NK-92 (cell line): ENCODE data around the gene DLG1.
"Not testable (repeated sequence)": the region's sequence is repeated elsewhere in the genome, so short reads cannot be mapped to it uniquely, and the experiment has no call there.

Experiments
- DNase-seq: peaks from one replicate; lab custom pipeline; 2025; ENCODE audit not compliant: unreplicated experiment; lab: John Stamatoyannopoulos, UW

The DLG1 gene

DNA sequence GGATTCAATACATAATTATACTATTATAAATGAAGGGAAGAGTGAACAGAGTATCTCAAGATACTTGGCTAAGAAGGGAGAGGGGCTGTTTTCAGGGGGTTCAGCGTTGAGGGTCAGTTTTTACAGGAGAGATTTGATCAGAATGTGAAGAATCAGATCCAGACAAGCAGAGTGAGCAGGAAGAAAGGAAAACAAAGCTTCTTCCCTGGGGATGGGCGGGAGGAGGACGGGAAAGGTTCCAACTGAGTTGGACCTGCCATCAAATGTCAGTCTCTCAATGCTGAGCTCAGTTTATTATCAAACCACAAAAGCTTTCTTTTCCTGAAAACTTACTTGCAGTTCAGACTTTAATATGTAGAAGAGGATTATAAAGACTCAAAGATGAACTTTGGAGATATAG is 262.8 kb downstream of the DLG1 start:
- DNase-seq: no peak

- DNase-seq: not testable (repeated sequence)
Measured at GRCh38 chr3:197034778-197035177, 263.6 kb downstream of the DLG1 start.

GRCh38 chr3:197033764-197034163 is 264.6 kb downstream of the DLG1 start:
- DNase-seq: not testable (repeated sequence)

- no peak for DNase-seq
Measured at GRCh38 chr3:197031315-197032285, 266.8 kb downstream of the DLG1 start.

DNA sequence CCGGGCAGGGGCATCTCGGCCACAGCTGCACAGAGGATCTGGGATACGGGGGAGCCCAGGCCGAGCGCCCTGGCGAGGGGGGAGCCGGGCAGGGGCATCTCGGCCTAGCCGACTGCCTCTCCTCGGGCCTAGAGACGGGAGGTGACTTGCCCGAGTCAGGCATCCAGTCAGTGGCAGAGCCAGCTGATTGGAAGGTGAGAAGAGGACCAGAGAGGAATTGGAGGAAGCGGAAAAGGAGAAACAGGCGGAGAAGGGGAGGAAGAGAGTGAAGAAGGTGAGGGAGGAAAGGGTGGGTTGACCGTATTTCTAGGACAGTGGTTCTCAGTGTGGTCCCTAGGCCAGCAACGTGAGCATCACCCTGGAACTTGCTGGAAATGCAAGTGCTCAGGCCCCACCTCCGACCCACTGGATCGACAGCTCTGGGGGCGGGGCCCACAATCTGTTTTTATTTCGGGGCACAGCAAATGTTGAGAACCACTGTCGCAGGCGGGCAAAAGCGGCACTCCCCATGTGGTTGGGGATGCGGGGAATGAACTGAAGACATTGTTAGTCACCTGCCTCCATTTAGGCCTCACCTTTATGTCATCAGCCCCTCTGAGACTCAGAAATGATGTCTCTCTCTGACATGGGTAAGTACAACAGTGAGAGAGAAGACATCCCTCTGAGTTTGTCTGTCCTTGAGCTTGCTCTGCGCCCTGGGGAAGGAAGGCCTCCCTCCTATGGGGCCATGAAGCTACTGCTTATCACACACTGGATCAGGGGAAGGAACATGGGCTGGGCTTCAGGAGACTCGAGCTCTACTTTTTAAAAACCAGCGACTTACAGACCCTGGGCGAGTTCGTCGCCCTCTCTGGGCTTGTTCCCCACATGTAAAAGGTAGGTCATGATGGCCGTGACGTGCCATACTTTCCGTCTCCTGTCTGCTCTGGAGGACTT is 267.8 kb downstream of the DLG1 start:
- DNase-seq: no peak

- no peak for DNase-seq
Measured at GRCh38 chr3:197029511-197030167, 268.8 kb downstream of the DLG1 start, which contains the start of gene MELTF. TSS of gene MELTF (minus strand) at chr3:197029817. CDS start at chr3:197029702, 115 bp downstream.

DNA sequence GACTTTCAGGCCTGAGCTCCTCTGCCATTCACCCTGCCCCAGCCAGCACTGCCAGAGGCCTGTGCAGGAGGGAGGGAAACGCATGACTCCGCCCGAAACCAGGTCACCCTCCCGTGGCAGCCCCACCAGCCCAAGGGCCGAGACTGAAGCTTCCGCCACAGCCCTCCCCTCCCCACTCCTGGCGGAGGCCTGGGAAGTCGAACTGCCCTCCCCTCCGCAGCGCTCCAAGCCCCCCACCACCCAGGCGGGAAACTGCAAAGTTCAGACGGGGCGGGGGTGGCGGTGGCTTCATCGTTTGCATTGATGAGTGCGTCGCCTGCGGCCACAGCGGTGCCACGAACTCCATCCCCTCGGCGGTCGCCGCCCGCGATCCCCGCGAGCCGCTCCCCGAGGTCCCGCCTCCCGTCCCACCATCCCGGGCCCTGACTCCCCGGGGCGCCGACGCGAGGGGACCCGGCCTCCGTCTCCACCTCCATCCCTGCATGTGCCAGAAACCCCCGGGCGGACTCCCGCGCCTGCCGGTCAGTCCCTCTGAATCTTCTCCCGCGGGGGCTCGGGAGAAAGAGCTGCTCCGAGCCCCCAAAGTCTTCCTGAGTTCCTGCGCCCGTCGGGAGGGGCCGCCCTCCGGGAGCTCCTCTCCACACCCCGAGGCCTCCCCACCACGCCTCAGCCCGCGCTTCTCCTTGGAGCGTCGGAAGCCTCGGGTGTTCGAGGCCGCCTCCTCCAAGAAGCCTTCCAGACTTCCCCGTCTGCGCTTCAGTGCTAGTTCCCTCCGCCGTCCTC is 269.5 kb downstream of the DLG1 start:
- DNase-seq: no peak

DNA sequence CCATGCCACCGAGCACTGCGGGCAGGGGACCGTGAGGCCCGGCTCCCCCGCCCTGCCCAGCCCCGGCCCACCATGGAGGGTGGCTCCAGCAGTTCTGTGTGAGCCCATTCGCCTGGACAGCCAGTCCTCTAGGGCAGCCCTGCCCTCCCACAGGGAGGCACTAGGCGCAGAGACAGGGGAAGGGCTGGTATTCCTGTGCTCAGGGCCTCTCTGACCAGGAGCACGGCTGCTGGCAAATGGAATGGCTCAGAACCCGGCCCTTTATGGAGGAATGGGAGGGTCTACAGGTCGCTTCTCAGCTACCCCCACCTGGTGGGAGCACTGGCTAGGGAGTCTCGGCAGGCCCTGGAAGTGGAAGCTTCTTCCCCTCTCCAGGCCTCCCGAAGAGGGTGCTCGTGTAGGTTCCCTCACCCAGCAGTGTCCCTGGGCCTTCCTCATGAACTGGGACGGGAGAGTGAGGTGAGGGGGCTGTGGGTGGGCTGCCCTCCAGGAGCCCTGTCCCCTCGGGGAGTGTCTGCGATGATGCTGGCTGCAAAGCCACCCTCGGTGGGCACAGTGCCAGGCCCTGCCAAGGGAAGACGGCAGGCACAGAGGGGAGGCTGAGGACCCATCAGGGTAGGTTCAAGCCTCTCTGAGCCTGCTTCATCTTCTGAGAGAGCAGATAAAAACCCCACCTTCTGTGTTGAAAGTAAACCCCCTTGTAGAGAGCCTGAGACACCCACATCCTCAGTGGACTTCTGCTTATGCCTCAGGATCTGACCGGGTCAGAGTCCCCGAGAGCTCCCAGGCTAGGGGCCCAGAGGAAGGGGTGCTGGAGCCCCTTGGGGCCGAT is 270.3 kb downstream of the DLG1 start:
- no peak for DNase-seq

DNA sequence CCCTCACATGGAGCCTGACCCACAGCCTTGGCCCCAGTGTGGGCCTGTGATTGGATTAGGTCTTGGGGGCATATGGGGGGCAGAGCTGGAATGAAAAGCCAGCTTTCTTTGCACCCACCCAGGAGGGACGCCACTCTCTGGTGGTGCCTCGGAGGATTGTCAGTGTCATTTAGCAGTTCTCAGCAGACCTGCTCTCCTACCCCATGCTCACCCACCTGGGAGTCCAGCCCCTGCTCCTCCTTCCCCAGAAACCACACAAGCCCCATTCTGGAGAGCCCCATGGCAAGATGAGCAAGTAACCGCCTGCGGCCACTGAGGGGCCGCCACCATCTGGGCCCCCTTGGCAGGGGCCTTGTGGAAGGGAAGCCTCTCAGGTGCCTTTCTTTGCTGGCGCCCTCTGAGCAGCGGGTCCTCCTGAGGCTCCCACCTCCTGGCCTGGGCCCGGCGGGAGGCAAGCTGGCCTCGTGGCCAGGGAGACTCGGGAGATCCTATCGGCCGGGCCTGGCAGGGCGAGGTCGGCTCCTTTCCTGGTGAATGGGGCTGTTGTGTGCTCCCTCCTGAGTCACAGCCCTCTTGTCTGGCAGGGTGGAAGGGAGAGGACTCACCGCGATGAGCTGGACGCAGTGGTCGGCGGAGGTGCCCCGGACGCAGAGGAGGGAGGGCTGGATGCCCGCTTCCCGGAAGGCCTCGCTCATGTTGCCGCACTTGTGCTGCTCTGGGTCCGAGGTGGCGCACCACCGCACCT is 271.1 kb downstream of the DLG1 start:
- no peak for DNase-seq

GRCh38 chr3:197026481-197026866 is 271.9 kb downstream of the DLG1 start:
- DNase-seq: no peak

DNA sequence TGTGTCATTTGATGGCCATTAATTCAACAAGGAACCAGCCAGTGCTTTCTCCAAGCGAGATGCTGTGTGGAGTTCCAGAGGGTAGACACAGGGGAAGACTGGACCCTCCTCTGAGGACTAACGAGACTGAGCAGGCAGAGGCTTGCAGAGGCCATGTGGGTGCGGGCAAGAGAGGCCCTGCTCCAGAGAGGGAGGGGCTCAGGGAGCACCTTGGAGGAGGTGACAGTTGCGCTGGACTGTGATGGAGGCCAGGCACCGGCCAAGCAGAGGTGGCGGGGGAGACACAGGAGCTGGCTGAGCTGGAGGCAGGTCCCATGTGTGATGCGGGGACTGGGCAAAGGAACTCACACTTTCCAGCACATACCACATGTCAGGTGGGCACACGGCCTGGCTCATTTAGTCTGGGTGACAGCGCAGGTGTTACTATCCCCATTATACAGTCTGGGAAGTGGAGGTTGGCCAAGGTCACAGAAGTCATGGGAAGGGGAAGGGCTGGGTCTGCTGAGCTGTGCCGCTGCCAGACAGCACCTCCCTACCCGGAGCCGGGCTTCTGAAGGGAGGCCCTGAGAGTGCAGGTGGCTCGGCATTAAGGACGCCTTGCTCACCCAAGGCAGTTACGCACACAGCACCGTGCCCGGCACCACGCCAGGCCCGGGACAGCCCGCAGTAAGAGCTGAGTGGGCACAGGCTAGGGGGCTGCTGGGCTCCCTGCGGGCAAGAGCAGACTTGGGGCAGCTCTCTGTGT is 272.5 kb downstream of the DLG1 start:
- no peak for DNase-seq

DNA sequence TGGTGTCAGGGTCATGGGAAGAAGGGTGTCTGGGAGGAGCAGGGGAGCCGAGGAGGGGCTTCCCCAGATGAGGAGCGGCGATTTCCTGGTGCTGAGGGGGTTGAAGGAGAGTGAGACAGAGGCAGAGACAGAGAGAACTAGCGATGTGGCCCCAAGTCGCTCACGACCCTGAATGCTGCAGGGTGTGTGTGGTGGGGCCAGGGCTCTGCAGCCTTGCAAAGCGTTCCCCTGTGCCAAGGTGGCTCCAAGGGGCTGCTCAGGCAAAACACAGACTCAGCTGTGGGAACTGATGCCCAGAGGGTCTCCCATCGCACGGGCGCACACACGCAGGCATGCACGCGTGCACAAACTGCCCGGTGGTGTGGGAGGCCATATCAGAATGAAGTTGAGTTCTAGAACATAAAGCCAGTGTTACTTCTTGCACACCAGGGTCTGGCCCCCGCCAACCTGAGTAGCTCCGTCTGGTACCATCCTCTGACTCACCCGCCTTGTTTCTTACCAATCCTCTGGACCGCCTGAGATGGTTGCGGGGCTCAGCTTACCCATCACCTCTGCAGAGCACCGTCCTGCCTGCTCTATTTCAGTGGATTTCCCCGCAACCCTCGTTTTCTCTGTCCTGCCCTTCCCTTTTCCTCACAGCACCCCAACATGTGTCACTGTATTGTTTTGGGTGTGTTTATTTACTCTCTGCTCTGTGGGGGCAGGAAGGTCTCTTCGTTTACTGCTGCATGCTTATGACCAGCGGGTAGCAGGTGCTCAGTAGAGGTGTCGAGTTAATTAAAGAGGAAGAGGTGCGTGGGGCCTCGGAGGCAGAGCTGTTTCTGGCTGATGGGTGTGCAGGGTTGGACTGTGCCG is 273.3 kb downstream of the DLG1 start:
- DNase-seq: no peak

DNA sequence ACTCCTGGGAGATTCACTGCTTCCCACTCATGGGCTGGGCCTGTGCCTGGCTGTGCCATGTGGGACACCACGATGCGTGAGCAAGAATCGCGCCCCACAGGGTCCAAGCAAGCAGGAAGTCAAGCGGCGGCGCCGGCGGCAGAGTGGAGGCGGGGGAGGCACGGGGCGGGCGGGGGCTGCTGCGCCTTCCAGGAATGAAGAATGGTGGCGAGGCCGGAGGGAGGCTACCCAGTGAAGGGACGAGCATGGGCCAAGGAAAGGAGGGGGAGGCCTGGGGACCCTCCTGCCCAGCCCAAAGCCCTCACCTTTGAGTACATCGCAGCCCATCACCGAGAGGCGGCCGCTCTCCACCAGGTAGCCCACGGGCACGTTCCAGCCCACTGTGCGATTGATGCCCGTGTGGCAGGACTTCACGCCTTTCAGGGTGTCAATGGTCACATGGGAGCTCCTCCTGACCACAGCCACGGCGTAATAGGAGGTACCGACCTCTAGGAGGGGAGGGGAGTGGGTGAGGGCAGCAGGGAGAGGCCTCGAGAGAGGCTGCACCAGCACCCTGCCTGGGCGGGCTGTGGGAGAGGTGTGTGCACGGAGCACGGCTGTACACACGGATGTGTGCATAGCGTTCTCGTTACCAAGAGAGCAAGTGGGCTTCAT is 274.3 kb downstream of the DLG1 start:
- no peak for DNase-seq

DNA sequence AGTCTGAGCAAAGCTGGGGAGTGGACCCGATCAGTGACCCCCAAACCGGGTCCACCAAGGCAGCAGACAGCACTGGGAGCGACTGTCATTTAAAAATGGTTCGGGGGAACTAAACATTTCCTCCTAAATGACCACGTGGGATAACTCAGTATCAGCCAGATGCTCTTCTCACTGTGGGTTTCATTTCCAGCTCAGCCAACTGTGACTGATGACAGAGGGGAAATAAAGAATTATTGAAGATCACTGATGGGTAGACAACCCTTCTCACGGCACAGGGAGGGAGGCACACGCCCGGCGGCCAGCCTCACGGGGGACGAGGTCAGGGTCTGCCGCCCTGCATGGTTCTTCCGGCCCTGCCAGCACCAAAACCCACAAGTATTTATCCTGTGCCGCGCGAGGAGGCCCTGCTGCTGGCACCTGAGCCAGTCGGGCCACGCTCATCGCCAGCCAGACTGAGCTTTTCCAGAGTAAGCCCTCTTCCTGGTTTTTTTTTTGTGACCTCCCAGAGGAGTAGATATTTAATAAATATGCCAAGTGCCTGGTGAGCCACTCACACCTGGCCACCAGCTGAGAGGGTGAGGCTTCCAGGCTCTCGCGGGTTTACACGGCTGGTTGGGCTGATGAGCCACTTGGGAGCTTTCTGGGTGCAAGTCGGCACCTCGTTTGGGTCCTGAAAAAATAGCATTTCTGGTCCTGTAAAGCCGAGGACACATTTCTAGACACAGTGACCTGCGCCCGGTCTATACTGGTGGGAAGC is 275.0 kb downstream of the DLG1 start:
- no peak for DNase-seq

- no peak for DNase-seq
Measured at GRCh38 chr3:197022405-197023231, 275.8 kb downstream of the DLG1 start.
